GM23248 (cell line): Measurements from ENCODE around the gene ARPC5L. TPM values are rescaled to one million over a fixed set of nuclear protein-coding genes. Genes with fewer than 3 reads are reported as not detected.

Experiments used
- DNase-seq: peaks from one replicate; pipeline ENCODE4 v3.0.0-alpha.2; 2015
- H2AFZ ChIP-seq: fragments of 200-600 bp; sonication (generic); 2 replicates; pipeline ENCODE4 v1.6.1; 2016; ENCODE audit warnings: antibody characterized with exemption
- H3F3A ChIP-seq: fragments of 200-600 bp; sonication (generic); 2 replicates; pipeline ENCODE4 v1.6.1; 2016; ENCODE audit warnings: mild to moderate bottlenecking, antibody characterized with exemption, mixed run types; ENCODE audit not compliant: insufficient read depth
- H3K27ac ChIP-seq: fragments of 200-600 bp; sonication (generic); 2 replicates; pipeline ENCODE4 v1.5.1; 2016; ENCODE audit warnings: mild to moderate bottlenecking
- H3K27me3 ChIP-seq: fragments of 200-600 bp; sonication (generic); replicated peaks from 2 replicates; pipeline ENCODE4 v1.6.1; 2016; ENCODE audit warnings: mild to moderate bottlenecking; ENCODE audit not compliant: insufficient read depth
- H3K36me3 ChIP-seq: fragments of 200-600 bp; sonication (generic); 2 replicates; pipeline ENCODE4 v1.6.1; 2016; ENCODE audit warnings: low read depth, mild to moderate bottlenecking
- H3K4me1 ChIP-seq: fragments of 200-600 bp; sonication (generic); 2 replicates; pipeline ENCODE4 v1.6.1; 2016; ENCODE audit warnings: mild to moderate bottlenecking; ENCODE audit not compliant: insufficient read depth
- H3K4me2 ChIP-seq: fragments of 200-600 bp; sonication (generic); one replicate; pipeline ENCODE4 v1.6.1; 2016; ENCODE audit warnings: mild to moderate bottlenecking; ENCODE audit not compliant: unreplicated experiment
- H3K4me3 ChIP-seq: fragments of 200-600 bp; sonication (generic); 2 replicates; pipeline ENCODE4 v1.5.1; 2016; ENCODE audit warnings: mild to moderate bottlenecking
- H3K79me2 ChIP-seq: fragments of 200-600 bp; sonication (generic); 2 replicates; pipeline ENCODE4 v1.6.1; 2016; ENCODE audit warnings: mild to moderate bottlenecking; ENCODE audit not compliant: insufficient read depth
- H3K9ac ChIP-seq: fragments of 200-600 bp; sonication (generic); 2 replicates; pipeline ENCODE4 v1.6.1; 2016; ENCODE audit warnings: mild to moderate bottlenecking
- H3K9me2 ChIP-seq: fragments of 200-600 bp; sonication (generic); 2 replicates; pipeline ENCODE4 v1.6.1; 2016; ENCODE audit warnings: mixed run types, mild to moderate bottlenecking, moderate library complexity; ENCODE audit not compliant: insufficient read depth
- H3K9me3 ChIP-seq: fragments of 200-600 bp; sonication (generic); one replicate; pipeline ENCODE4 v1.6.1; 2017; ENCODE audit warnings: low read depth
- H4K20me1 ChIP-seq: fragments of 200-600 bp; sonication (generic); 2 replicates; pipeline ENCODE4 v1.6.0; 2016; ENCODE audit not compliant: insufficient read depth
- EZH2 ChIP-seq: fragments of 200-600 bp; sonication (generic); IDR thresholded peaks from 2 replicates; pipeline ENCODE4 v1.6.1; 2018; ENCODE audit warnings: antibody characterized with exemption, mild to moderate bottlenecking; ENCODE audit not compliant: insufficient read depth, poor library complexity, severe bottlenecking
- EZH2phosphoT487 ChIP-seq: fragments of 200-600 bp; sonication (generic); IDR thresholded peaks from 2 replicates; pipeline ENCODE4 v1.6.1; 2018; ENCODE audit warnings: antibody characterized with exemption, moderate library complexity, mild to moderate bottlenecking, low read depth; ENCODE audit not compliant: insufficient read depth
- WGBS, 2 experiments: methylation state at CpG; one replicate each; pipeline ENCODE4 v1.1.6; 2015 to 2017; ENCODE audit warnings: low lambda C conversion rate in 2 of 2, low coverage in 1 of 2; ENCODE audit errors: missing lambda C conversion rate in 2 of 2; 5-methylcytosine and 5-hydroxymethylcytosine counted together
- in situ Hi-C: fragments of 300-500 bp; cut with MboI; formaldehyde crosslinking; loops from 2 replicates; pipeline ENCODE4 v1.15.0; 2020
- polyA plus RNA-seq: library from polyadenylated mRNA; unstranded; fragments of >200 nt; fragmentation: Nextera tagmentation; extraction: Ambion mirVana; gene quantifications from 2 replicates; pipeline ENCODE4 v1.2.1, GENCODE V29; 2016
- total RNA-seq: library from RNA; depleted of rRNA; stranded (reverse); fragments of >200 nt; shearing (Covaris generic); gene quantifications from 2 replicates; pipeline ENCODE4 v1.2.3, GENCODE V29; 2014

Gene ARPC5L
- total and polyA plus RNA-seq, 2 experiments from 2014 or later = 31.5 to 77.6 TPM

- Histone ChIP-seq H3K4me3 (peak overlapping the region; percentile 98), H3K27ac (peak overlapping the region; percentile 95), H3K36me3 (peaks cover 19% of the 10 kb centered on the region)
Observed at GRCh38 chr9:124871156-124871561, 9.2 kb downstream of the ARPC5L start.

GRCh38 chr9:124873664-124874063, 11.7 kb downstream of the ARPC5L start:
- Histone ChIP-seq H3K9me2 (no peaks in the 10 kb centered on the region), H4K20me1 (peaks cover 5% of the 10 kb centered on the region; the same call in 1 of the 2 replicates), H3K9ac (no peak overlapping the region), H3K4me2 (no peak overlapping the region), H3K4me1 (peaks cover 16% of the 10 kb centered on the region), H3K27me3 (no peaks in the 10 kb centered on the region), H3F3A (peaks cover 38% of the 10 kb centered on the region), H3K36me3 (peaks cover 41% of the 10 kb centered on the region), H3K9me3 (no peaks in the 10 kb centered on the region), H3K4me3 (no peak overlapping the region), H3K27ac (no peak overlapping the region), H3K79me2 (peaks cover 88% of the 10 kb centered on the region), H2AFZ (no peak overlapping the region)
- in situ Hi-C loops = no loop called here
- WGBS, 2 experiments = 88 to 96% methylated on average over 14 of the region's 14 CpGs
- no peak for TF ChIP-seq EZH2phosphoT487
- no peak for TF ChIP-seq EZH2
- DNase-seq = no peak

More at GRCh38 chr9:124871156-124871561, 9.2 kb downstream of the ARPC5L start:
- Histone ChIP-seq H3K9me3 (no peaks in the 10 kb centered on the region), H2AFZ (no peak overlapping the region), H3K79me2 (peaks cover 87% of the 10 kb centered on the region), H3K27me3 (no peaks in the 10 kb centered on the region), H3K4me1 (peaks cover 26% of the 10 kb centered on the region), H3K9ac (peak overlapping the region; percentile 95), H3K9me2 (no peaks in the 10 kb centered on the region), H3K4me2 (peak overlapping the region; percentile 99), H3F3A (peaks cover 25% of the 10 kb centered on the region), H4K20me1 (peaks cover 5% of the 10 kb centered on the region; the same call in 1 of the 2 replicates)
- no peak for TF ChIP-seq EZH2phosphoT487
- no peak for TF ChIP-seq EZH2
- WGBS, 2 experiments = 76 to 78% methylated on average over 10 to 11 of the region's 11 CpGs
- in situ Hi-C loops = no loop called here
- no peak for DNase-seq

- in situ Hi-C loops = no loop called here
- no peak overlapping the region for H2AFZ ChIP-seq
- H3K79me2 ChIP-seq = peaks cover 73% of the 10 kb centered on the region
- 96 to 98% methylated on average over 6 of the region's 6 CpGs for WGBS, 2 experiments
- no peaks in the 10 kb centered on the region for H3K9me2 ChIP-seq
- H3K27ac ChIP-seq = no peak overlapping the region
- H3K36me3 ChIP-seq = peaks cover 54% of the 10 kb centered on the region
- no peak overlapping the region for H3K4me2 ChIP-seq
- peaks cover 16% of the 10 kb centered on the region for H3K4me1 ChIP-seq
- no peaks in the 10 kb centered on the region for H3K9me3 ChIP-seq
- peaks cover 45% of the 10 kb centered on the region for H3F3A ChIP-seq
- no peak overlapping the region for H3K4me3 ChIP-seq
- H4K20me1 ChIP-seq = peaks cover under 1% of the 10 kb centered on the region; the same call in 1 of the 2 replicates
- no peaks in the 10 kb centered on the region for H3K27me3 ChIP-seq
- no peak for TF ChIP-seq EZH2phosphoT487
- no peak for TF ChIP-seq EZH2
- no peak for DNase-seq
- H3K9ac ChIP-seq = no peak overlapping the region
Observed at GRCh38 chr9:124875501-124875900, 13.6 kb downstream of the ARPC5L start.

GRCh38 chr9:124877021-124877782, 15.3 kb downstream of the ARPC5L start:
- Histone ChIP-seq H4K20me1 (no peaks in the 10 kb centered on the region), H3K9me3 (no peaks in the 10 kb centered on the region), H3F3A (peaks cover 40% of the 10 kb centered on the region), H3K79me2 (peaks cover 56% of the 10 kb centered on the region), H3K4me2 (no peak overlapping the region), H3K9ac (0 out of 2 replicates have a peak overlapping the region, but pooled peaks have one; percentile 16), H3K4me3 (no peak overlapping the region), H3K4me1 (no peaks in the 10 kb centered on the region), H3K27ac (peak overlapping the region; percentile 11; the same call in 1 of the 2 replicates), H2AFZ (no peak overlapping the region), H3K9me2 (no peaks in the 10 kb centered on the region), H3K27me3 (no peaks in the 10 kb centered on the region), H3K36me3 (peaks cover 54% of the 10 kb centered on the region)
- in situ Hi-C loops = no loop called here
- TF ChIP-seq EZH2 (no peak), EZH2phosphoT487 (no peak)
- DNase-seq = no peak
- WGBS, 2 experiments = 87 to 89% methylated on average over 14 of the region's 14 CpGs
